Left kidney (tissue), 8 donors: ENCODE results near the gene DQX1. TPM values are rescaled to one million over a fixed set of nuclear protein-coding genes. Genes with fewer than 3 reads are reported as not detected.
"Not testable (repeated sequence)": the region's sequence is repeated elsewhere in the genome, so short reads cannot be mapped to it uniquely, and the experiment has no call there.

ENCODE experiments used
- DNase-seq: peaks from one replicate; pipeline ENCODE4 v3.0.0-alpha.2; 2013
- long read RNA-seq, 8 donors: transcript quantifications; one replicate each; lab custom pipeline, GENCODE V29; 2026
- polyA plus RNA-seq: library from polyadenylated mRNA; unstranded; fragments of 120-200 nt; gene quantifications from one replicate; pipeline ENCODE4 v1.2.1, GENCODE V29; 2013; ENCODE audit not compliant: insufficient read length

The DQX1 gene
- polyA plus RNA-seq, result 0.40 TPM
- long read RNA-seq, donor 1, result 0 reads
- long read RNA-seq, donor 2, result 0 reads
- long read RNA-seq, donor 3, result 0 reads
- long read RNA-seq, donor 4, result 0 reads
- long read RNA-seq, donor 5, result 0 reads
- long read RNA-seq, donor 6, result 0 reads
- long read RNA-seq, donor 7, result 0 reads
- long read RNA-seq, donor 8, result 0 reads

- no peak for DNase-seq
Observed at GRCh38 chr2:74525717-74526648, at the start of gene DQX1. TSS of gene DQX1 (minus strand) at chr2:74526231. CDS start at chr2:74525729, 502 bp downstream.

GRCh38 chr2:74575320-74575719, 49.3 kb upstream of the DQX1 start:
- no peak for DNase-seq

GRCh38 chr2:74573747-74574562, 47.9 kb upstream of the DQX1 start:
- no peak for DNase-seq

GRCh38 chr2:74572178-74572925, 46.3 kb upstream of the DQX1 start:
- DNase-seq, result no peak

GRCh38 chr2:74571058-74571457, 45.0 kb upstream of the DQX1 start:
- no peak for DNase-seq

- no peak for DNase-seq
Observed at GRCh38 chr2:74569686-74570085, 43.7 kb upstream of the DQX1 start.

- no peak for DNase-seq
Observed at GRCh38 chr2:74567881-74568280, 41.9 kb upstream of the DQX1 start.

GRCh38 chr2:74566754-74567085, 40.7 kb upstream of the DQX1 start:
- DNase-seq, result no peak

- DNase-seq, result no peak
Observed at GRCh38 chr2:74566076-74566753, 40.2 kb upstream of the DQX1 start.

GRCh38 chr2:74564222-74564621, 38.2 kb upstream of the DQX1 start:
- DNase-seq, result no peak

GRCh38 chr2:74562126-74562775, 36.2 kb upstream of the DQX1 start:
- no peak for DNase-seq

GRCh38 chr2:74561022-74561421, 35.0 kb upstream of the DQX1 start:
- DNase-seq, result not testable (repeated sequence)

GRCh38 chr2:74560591-74560990, 34.6 kb upstream of the DQX1 start:
- no peak for DNase-seq

- DNase-seq, result no peak
Observed at GRCh38 chr2:74559912-74560311, 33.9 kb upstream of the DQX1 start.

- no peak for DNase-seq
Observed at GRCh38 chr2:74558284-74559230, 32.5 kb upstream of the DQX1 start.

- DNase-seq, result no peak
Observed at GRCh38 chr2:74556831-74557370, 30.9 kb upstream of the DQX1 start.

- DNase-seq, result no peak
Observed at GRCh38 chr2:74556159-74556558, 30.1 kb upstream of the DQX1 start.

- no peak for DNase-seq
Observed at GRCh38 chr2:74555610-74556103, 29.6 kb upstream of the DQX1 start.

- no peak for DNase-seq
Observed at GRCh38 chr2:74554820-74555531, 28.9 kb upstream of the DQX1 start.
